ENCODE data around the gene SRP19. TPM values are rescaled to one million over a fixed set of nuclear protein-coding genes. Genes with fewer than 3 reads are reported as not detected.

Gene SRP19
- total and polyA plus RNA-seq, 2 of the 8 experiments (the other 6 are each of a cell fraction or from before 2014, with no cell fraction given) = 27.5 to 79.9 TPM

DNA sequence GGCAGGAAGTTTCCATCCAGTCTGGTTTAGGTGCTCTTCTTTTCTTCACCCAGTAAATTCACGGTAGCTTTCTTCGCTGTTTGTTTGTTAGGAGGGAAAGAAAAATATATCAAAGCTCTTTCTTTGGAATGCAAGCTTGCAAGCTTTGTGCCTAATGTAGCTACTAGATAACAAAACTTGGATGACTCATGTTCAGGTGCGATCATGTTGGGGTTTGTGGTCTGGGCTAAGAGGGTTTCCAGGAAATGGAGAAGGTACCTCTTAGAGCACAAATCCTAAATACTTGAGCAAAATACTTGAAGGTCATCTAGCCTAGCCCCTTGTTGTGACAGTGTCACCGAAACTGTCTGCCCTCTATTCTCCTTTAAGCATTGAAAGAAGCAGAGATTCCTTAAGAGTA is 17.7 kb downstream of the SRP19 start (continued):
- no peak for TF ChIP-seq FOSL1 (IDR thresholded peaks at IDR 0.05; ENCODE audit: insufficient read depth, low read depth, low read length)
